OCI-LY7 (cell line): ENCODE results near the gene SLCO4A1.

Experiments
- EZH2phosphoT487 ChIP-seq: fragments of 200-600 bp; sonication (generic); IDR thresholded peaks from 2 replicates; pipeline ENCODE4 v1.6.1; 2018; ENCODE audit warnings: low read depth, borderline replicate concordance, mild to moderate bottlenecking, mixed run types, antibody characterized with exemption, low read length, moderate library complexity, mixed read lengths
- TF ChIP-seq, protein P1 (sequence below): fragments of 200-600 bp; sonication (generic); conservative IDR thresholded peaks from 2 replicates; pipeline ENCODE4 v1.5.1; 2014; ENCODE audit warnings: mild to moderate bottlenecking, antibody characterized with exemption, low read length, moderate library complexity, mixed read lengths

DNA sequence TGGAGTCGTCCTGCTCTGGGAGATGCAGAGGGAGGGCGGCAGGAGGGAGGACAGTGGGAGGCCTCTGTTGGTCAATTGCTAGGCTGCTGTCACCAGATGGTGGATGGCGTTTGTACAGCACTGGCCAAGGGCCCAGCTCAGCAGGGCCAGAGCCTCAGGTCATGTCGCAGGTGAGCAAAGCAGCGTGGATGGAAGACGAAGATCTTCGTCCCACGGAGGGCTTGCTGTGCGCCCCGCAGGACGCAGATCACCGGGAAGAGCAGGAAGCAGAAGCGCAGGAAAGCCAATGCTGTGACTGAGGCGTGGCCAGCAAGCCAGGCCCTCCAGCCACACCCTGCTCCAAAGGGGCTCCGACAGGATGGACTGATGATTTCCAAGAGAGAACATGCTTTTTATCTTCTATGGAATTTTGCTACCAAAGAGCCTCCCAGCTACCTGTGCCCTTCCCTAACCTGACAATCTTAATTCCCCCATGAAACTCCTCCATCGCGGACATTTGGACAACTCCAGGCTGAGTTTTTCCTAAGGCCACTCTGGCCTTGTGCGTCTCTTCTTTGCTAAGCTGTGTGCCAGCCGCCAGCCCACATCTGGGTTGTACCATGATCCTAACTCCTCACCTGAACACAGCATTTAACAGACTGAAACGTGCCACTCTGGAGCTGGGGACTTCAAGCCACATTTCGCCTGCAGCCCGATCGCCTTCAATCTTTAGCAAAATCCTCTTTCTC lies 3.5 kb upstream of the SLCO4A1 start:
- TF ChIP-seq, protein P1, sequence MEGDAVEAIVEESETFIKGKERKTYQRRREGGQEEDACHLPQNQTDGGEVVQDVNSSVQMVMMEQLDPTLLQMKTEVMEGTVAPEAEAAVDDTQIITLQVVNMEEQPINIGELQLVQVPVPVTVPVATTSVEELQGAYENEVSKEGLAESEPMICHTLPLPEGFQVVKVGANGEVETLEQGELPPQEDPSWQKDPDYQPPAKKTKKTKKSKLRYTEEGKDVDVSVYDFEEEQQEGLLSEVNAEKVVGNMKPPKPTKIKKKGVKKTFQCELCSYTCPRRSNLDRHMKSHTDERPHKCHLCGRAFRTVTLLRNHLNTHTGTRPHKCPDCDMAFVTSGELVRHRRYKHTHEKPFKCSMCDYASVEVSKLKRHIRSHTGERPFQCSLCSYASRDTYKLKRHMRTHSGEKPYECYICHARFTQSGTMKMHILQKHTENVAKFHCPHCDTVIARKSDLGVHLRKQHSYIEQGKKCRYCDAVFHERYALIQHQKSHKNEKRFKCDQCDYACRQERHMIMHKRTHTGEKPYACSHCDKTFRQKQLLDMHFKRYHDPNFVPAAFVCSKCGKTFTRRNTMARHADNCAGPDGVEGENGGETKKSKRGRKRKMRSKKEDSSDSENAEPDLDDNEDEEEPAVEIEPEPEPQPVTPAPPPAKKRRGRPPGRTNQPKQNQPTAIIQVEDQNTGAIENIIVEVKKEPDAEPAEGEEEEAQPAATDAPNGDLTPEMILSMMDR = no peak
- no peak for TF ChIP-seq EZH2phosphoT487
